HG03135 (cell line): ENCODE data around the gene PLXND1.

Experiments
- ATAC-seq: cut with Tn5 transposase; IDR thresholded peaks from one replicate; pipeline ENCODE4 v1.9.1; 2021; ENCODE audit warnings: mild to moderate bottlenecking, moderate library complexity; ENCODE audit not compliant: unreplicated experiment

PLXND1 gene

DNA sequence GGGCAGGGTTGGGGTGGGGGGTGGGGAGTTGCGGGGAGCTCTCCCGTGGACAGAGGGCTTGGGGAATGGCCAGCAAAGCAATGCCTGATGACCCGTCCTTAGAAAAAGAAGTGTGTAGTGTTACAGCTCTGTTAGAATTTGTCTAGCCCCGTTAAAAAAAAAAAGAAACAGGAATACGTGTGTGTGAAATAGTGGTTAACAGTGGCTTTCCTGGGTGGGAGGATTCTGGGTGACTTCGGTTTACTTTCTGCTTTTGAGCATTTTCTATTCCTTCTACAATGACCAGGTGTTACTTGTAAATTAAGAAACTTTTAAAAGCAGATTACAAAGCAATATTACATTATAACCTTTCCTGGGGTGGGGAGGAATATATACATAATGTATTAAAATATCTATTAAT, 38.5 kb downstream of the PLXND1 start:
- no peak for ATAC-seq

GRCh38 chr3:129567176-129567705, 39.2 kb downstream of the PLXND1 start:
- no peak for ATAC-seq

- no peak for ATAC-seq
Observed at GRCh38 chr3:129565902-129566301, 40.6 kb downstream of the PLXND1 start.

GRCh38 chr3:129564981-129565644, 41.4 kb downstream of the PLXND1 start:
- ATAC-seq = no peak

DNA sequence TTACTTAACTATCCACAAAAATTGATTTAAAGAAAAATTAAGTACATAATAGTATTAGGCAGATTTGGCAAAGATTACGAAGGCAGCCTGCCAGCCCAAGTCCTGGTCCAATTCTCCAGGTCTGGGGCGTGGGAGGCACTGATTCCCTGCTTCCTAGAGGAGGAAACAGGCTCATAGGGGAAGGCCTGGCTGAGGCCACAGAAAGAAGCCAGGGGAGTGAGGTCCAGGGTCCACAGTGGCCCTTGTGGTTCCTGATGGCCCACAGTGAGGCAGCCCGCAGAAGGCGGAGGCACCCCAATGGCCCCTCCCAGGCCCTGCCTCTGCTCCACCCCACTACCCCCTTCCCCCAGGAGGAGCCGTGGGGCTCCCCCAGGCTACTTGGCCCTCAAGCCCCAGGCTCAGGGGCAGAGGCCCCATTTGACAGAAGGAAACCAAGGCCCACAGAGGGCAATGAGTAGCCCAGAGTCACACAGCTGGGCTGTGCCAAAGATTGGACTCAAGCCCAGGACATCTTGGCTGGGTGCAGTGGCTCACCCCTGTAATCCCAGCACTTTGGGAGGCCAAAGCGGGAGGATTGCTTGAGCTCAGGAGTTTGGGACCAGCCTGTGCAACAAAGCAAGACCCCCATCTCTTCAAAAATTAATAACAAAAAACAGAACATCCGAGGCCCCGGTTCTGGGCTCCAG, 42.5 kb downstream of the PLXND1 start:
- no peak for ATAC-seq

DNA sequence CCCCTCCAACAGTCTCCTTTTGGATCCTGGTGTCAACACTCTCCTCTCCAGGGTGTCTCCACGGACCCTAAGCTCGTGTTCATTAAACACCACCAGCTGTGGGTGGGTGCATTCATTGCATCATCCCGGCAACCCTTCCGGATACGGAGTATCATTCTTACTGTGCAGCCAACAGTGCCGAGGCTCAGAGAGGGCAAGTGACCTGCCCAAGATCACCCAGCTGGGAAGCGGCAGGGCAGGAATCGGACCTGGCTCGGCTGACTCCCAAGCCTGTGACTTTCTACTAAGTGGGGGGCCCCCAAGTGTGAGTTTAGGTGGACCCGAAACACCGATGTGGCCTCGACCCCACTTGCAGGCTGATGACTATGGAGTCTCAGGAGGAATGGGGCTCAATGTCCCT, 43.1 kb downstream of the PLXND1 start:
- no peak for ATAC-seq

- no peak for ATAC-seq
Observed at GRCh38 chr3:129562803-129563202, 43.7 kb downstream of the PLXND1 start.

DNA sequence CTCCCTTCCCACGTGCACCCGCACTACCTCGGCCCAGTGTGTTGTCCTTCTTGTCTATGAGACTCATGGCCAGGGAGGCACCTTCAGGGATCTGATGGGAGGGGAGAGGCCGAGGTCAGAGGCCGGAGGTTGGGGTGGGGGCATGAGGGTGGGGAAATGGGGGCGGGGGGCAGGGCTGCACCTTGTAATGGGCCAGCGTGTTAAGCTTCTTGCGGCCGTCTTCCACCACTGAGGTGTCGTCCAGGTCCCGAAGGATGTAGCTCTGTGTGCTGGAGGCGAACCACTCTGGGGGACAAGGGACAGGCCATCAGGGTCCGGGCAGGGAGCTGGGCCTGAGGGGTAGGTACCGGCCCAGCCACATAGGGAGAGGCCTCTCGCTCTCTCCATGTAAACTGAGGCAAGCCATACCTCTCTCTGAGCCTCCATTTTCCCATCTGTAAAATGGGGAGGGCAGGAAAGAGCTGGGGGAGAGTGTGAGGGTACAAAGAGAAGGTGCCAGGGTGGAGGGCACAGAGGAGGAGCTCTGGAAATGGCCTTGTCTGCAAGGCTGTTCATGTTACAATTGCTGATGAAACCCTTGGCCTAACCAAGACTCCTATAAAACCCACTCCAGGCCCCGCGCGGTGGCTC, 44.7 kb downstream of the PLXND1 start:
- no peak for ATAC-seq

DNA sequence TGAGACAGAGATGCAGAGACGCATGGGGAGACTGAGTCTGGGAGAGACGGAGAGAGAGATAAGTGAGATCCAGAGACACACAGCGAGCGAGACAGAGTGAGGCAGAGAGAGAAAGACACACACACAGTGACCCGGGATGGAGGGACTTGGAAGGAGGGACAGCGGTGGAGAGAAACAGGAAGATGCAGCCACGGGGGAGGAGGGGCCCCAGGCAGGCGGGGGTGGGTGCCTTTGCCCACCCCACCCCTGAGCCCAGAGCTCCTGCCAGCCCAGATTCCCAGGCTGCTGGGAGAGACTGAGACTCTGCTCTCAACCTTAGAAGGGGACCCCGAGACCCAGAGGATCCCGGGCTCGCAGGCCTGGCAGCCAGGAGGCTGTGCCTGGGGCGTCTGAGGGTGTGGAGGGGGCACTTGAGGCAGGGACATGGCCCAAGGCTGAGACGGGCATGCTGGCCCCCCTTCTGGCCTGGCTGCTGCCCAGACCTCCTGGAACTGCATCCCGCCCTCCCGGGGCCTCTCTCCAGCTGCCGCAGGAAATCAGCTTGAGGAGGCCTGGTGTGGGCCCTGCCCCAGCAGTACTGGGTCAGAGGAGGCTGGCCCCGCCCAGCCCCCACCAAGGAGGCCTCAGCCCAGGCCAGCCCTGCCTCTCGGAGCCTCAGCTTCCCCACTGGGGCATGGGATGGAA, 45.4 kb downstream of the PLXND1 start:
- no peak for ATAC-seq

DNA sequence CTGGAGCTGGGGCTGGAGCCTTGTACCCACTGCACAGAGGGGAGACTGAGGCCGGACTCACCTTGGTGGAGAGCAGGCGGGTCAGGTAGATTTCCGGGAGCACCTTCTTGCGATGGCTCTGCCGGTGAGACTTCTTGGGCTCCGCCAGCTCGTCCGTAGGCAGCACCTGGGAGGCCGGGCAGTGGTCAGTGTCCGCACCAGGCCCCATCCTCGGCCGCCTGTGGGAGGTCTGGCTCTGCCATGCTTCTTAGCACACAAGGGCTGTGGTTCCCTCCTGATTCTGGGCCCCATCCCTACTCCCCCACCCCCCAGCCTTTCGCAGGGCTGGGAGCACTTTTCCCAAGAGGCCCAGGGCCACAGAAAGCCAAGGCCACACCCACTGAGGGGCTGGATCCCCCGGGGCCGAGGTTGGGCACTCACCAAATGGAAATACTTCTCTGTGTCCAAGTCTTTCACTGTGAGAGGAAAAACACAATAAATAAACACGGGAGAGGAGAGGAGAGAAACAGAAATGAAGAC, 46.1 kb downstream of the PLXND1 start:
- no peak for ATAC-seq

DNA sequence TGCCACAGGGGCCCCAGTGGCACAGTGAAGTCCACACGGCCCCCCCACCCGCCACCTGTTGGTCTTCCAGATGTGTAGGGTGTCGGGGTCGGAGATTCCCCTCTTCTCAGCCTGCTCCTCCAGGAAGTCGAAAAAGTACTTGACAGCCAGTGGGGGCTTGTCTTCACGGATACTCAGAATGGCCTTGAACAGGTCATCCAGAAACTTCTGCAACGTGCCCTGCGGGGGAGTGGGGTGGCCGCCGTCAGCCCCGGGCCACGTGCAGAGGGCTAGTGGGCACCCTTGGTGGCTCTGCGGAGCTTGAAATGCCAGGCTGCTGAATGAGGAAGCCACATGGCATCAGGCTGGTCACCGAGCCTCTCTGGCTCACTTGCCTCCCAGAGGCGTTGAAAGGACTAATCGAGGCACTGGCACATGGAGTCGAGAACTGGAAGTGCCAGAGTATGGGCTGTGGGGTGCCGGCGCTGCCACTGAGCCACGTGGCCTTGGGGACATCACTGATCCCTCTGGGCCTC, 46.9 kb downstream of the PLXND1 start:
- ATAC-seq = no peak

DNA sequence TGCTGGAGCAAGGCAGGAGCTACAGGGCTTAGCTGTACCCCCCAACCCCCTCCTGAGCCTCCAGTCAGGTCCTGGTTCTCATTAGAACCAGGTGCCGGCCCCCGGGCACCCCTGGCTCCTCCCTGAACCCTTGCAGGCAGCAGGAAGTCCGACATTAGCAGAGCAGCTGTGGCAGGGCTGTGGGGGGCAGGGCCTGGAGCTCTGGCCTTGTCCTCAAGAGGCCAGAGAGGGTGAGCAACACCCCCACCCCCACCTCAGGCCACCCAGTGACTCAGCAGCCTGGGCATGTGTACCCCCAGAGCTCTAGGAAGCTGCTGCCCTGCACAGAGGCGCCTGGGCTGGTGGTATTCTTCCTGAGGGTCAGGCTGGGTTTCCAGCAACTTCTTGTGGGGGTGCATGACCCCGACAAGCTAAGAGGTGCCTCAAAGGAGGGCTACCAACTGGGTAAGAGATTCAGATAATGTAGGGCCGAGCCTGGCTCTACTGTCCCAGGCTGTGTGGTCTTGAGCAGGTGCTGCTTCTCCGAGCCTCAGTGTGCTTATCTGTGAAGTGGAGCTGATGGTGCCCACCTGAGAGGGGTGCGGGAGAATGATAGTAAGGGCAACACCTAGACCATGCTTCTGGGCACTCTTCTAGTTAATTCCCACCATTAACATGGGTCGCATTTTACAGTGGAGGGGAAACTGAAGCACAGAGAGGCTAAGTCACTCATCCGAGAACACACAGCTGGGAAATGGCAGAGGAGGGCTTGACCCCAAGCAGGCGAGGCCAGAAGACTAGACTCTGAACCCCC, 47.5 kb downstream of the PLXND1 start:
- ATAC-seq = no peak

DNA sequence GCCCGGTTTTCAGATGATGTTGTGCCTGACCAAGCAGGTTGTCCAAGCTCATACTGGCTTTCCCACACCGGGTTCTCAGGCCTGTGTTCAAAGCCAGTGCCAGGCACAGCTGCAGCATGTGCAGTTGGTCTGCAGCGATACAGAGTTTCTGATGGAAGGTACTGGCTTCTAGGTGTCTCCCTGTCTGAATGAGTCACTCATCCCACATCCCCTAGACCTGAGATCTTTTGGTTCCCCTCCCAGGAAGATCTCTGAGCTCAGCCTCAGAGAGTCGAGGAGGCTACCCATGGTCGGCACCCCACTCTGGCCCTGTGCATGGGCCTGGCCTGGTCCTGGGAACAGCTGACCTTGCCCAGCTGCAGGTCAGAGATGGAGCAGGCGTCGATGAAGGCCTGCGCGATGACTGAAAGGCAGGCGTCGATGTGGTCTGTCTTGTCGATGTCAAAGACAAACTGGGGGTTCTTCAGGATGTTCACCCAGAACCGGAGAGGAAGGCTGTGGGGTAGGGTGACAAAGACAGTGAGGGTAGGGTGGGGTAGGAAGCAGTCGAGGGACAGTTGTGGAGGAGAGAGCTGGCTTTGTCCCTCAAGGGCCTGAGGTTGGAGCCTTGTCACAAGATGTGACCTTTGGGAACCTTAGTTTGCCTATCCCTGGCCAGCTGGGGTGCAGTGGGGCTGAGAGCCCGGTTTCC, 48.2 kb downstream of the PLXND1 start:
- ATAC-seq = no peak

GRCh38 chr3:129557548-129557894, 49.0 kb downstream of the PLXND1 start:
- ATAC-seq = no peak

- ATAC-seq = no peak
Observed at GRCh38 chr3:129556890-129557547, 49.5 kb downstream of the PLXND1 start.

DNA sequence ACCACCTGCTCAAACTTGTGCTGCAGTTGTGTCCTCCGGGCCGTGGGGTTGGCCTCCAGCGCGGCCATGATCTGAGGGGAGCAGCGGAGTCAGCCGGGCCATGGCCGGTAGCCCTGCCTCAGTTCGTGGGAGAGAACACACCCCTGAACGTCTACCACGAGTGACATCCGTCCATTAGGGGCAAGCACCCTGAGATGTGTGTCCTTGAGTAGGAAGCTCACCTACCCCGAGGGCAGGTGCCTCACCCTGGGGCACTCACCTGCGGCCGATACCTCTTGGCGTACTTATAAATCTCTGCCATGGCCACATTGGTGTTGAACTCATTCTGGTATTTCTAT, 50.1 kb downstream of the PLXND1 start:
- no peak for ATAC-seq

DNA sequence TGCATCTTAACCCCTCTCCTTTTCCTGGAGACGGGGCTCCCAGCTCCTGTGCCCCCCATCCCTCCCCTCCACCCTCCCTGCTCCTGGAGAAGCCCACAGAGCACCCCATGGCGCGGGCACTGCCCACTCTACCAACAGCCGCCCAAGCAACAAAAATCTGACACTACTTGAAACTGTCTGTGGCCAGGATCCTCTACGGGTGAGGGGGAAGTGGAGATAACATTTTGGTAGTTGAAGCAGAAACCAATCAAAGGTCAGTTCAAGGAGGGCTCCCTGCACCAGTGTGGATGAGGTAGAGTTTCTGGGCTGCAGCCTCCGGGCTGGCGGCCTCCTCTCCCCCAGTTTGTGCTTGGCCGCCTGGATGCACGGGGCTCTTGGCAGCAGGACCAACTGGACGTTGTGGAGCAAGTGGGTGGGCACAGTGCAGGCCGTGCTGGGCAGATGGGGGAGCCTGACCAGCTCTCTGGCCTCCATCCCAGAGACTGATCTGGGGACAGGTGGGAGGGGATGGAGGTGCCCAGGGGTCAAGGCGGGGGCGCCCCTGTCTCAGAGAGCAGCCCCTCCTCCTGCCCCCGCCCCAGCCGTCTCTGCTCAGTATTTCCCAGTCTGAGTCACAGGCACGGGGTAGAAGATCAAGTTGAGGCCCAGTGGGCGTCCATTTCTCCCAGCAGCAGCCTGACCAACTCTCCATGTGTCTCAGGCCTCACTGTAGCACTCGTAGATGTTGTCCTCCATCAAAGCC, 50.7 kb downstream of the PLXND1 start:
- ATAC-seq = no peak

- no peak for ATAC-seq
Observed at GRCh38 chr3:129555153-129555550, 51.3 kb downstream of the PLXND1 start.
